ENCODE results near the gene RAB11FIP4. TPM values are rescaled to one million over a fixed set of nuclear protein-coding genes. Genes with fewer than 3 reads are reported as not detected.

The RAB11FIP4 gene
- total RNA-seq, 1 experiment from 2014 or later = 10.8 TPM

DNA sequence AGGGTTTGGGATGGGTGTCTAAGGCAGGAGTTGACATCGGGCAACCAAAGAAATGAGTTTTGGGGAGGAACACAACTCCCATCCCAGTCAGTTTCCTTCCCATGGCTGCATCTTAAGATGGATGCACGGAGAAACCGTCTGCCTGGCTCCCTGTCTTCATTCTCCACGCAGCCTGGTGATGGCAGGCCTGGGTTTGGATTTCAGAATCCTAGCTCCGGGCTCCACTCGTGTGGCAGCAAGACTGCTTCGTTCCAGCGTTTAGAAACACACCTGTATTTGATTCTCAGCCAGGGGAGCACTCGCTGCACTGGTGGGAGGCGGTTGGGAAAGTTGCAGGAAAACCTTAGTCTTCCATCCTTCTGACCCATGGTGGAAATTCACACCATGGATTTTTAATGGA, 141.1 kb downstream of the RAB11FIP4 start:
- intact Hi-C loops (cut with micrococcal nuclease; ENCODE audit: unreplicated experiment) (no loop called here), in situ Hi-C loops (cut with HindIII; ENCODE audit: low pct_unique_long_range_greater_than_20kb, low sequenced_read_pairs) (no loop called here)
- DNase-seq (ENCODE audit: low read depth, low spot score) (no peak), ATAC-seq (no peak)
- Histone ChIP-seq H3K4me1 (ENCODE audit: control insufficient read depth, insufficient read depth, low read length) (peaks cover 5% of the 10 kb centered on the region; the same call in 1 of the 2 replicates), H3K36me3 (ENCODE audit: control insufficient read depth, insufficient read depth, low read length) (no peaks in the 10 kb centered on the region), H3K4me3 (ENCODE audit: low read depth in 2 of 2, low read length in 2 of 2) (no peak overlapping the region), H3K27ac (ENCODE audit: low read length) (no peak overlapping the region), H3K27me3 (ENCODE audit: control insufficient read depth, insufficient read depth, low read length) (no peaks in the 10 kb centered on the region), H3K9me3 (ENCODE audit: control insufficient read depth, insufficient read depth, low read depth, low read length) (no peaks in the 10 kb centered on the region)
- ChIA-PET POLR2A (no interaction called here), CTCF (no interaction called here)
- BruUV-seq (replicated peaks) = TSS peak; percentile 60
- TF ChIP-seq, protein P1, sequence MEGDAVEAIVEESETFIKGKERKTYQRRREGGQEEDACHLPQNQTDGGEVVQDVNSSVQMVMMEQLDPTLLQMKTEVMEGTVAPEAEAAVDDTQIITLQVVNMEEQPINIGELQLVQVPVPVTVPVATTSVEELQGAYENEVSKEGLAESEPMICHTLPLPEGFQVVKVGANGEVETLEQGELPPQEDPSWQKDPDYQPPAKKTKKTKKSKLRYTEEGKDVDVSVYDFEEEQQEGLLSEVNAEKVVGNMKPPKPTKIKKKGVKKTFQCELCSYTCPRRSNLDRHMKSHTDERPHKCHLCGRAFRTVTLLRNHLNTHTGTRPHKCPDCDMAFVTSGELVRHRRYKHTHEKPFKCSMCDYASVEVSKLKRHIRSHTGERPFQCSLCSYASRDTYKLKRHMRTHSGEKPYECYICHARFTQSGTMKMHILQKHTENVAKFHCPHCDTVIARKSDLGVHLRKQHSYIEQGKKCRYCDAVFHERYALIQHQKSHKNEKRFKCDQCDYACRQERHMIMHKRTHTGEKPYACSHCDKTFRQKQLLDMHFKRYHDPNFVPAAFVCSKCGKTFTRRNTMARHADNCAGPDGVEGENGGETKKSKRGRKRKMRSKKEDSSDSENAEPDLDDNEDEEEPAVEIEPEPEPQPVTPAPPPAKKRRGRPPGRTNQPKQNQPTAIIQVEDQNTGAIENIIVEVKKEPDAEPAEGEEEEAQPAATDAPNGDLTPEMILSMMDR (IDR thresholded peaks at IDR 0.05) = no peak
- TF ChIP-seq SIN3A (IDR thresholded peaks at IDR 0.05; ENCODE audit: borderline replicate concordance, insufficient read depth, low read depth, low read length) = no peak
- no peak for TF ChIP-seq POLR2AphosphoS5 (IDR thresholded peaks at IDR 0.05; ENCODE audit: low read depth, low read length)
- no peak for TF ChIP-seq TCF7L2 (IDR thresholded peaks at IDR 0.05; ENCODE audit: low read depth, low read length)
- TF ChIP-seq, protein P2, sequence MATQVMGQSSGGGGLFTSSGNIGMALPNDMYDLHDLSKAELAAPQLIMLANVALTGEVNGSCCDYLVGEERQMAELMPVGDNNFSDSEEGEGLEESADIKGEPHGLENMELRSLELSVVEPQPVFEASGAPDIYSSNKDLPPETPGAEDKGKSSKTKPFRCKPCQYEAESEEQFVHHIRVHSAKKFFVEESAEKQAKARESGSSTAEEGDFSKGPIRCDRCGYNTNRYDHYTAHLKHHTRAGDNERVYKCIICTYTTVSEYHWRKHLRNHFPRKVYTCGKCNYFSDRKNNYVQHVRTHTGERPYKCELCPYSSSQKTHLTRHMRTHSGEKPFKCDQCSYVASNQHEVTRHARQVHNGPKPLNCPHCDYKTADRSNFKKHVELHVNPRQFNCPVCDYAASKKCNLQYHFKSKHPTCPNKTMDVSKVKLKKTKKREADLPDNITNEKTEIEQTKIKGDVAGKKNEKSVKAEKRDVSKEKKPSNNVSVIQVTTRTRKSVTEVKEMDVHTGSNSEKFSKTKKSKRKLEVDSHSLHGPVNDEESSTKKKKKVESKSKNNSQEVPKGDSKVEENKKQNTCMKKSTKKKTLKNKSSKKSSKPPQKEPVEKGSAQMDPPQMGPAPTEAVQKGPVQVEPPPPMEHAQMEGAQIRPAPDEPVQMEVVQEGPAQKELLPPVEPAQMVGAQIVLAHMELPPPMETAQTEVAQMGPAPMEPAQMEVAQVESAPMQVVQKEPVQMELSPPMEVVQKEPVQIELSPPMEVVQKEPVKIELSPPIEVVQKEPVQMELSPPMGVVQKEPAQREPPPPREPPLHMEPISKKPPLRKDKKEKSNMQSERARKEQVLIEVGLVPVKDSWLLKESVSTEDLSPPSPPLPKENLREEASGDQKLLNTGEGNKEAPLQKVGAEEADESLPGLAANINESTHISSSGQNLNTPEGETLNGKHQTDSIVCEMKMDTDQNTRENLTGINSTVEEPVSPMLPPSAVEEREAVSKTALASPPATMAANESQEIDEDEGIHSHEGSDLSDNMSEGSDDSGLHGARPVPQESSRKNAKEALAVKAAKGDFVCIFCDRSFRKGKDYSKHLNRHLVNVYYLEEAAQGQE (IDR thresholded peaks at IDR 0.05; ENCODE audit: insufficient read depth in 1 of 2, low read depth in 2 of 2, low read length in 1 of 2) = no peak

DNA sequence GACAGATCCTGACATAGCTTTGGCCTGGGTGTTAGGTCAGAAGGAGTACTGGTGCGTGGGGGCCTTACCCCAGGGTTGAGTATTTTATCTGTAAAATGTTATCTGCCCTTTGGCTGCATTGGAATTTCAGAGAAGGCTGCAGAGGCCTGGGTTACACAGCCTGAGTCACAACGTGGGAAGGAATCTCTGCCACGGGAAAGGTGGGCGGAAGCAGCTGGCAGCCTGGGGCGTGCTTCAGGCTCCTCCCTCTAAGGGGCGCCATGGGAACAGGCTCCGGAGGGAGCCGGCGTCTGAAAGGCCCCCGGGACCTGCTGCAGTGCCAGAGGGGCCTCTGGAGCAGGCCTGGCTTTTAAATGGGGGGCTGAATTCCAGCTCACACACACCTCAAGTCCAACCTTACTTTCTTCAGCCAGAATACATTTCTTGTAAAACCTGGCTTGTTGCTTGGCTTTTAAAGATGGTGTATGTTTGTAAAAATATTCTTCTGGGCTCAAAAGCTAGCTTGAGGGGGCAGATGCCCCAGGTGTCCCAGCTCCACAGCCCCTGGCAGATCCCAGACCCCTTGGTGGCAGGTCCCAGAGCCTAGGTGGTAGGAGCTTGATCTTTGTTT, 142.2 kb downstream of the RAB11FIP4 start:
- Histone ChIP-seq H3K27me3 (ENCODE audit: control insufficient read depth, insufficient read depth, low read length) (no peaks in the 10 kb centered on the region), H3K4me1 (ENCODE audit: control insufficient read depth, insufficient read depth, low read length) (peaks cover 9% of the 10 kb centered on the region; the same call in 1 of the 2 replicates), H3K4me3 (ENCODE audit: low read depth in 2 of 2, low read length in 2 of 2) (no peak overlapping the region), H3K27ac (ENCODE audit: low read length) (no peak overlapping the region), H3K36me3 (ENCODE audit: control insufficient read depth, insufficient read depth, low read length) (no peaks in the 10 kb centered on the region), H3K9me3 (ENCODE audit: control insufficient read depth, insufficient read depth, low read depth, low read length) (no peaks in the 10 kb centered on the region)
- in situ Hi-C loops (cut with HindIII; ENCODE audit: low pct_unique_long_range_greater_than_20kb, low sequenced_read_pairs) = no loop called here
- ATAC-seq = peak; percentile 65
- BruUV-seq (replicated peaks) = no TSS peak
- intact Hi-C loops (cut with micrococcal nuclease; ENCODE audit: unreplicated experiment) = no loop called here
- CTCF ChIA-PET = interaction anchor here (2.6 kb wide), 1 partner anchor 309 kb away, joined by 6 read pairs; no protein-coding TSS in a partner anchor
- DNase-seq (ENCODE audit: low read depth, low spot score) = no peak
- POLR2A ChIA-PET = no interaction called here
- TF ChIP-seq SIN3A (IDR thresholded peaks at IDR 0.05; ENCODE audit: borderline replicate concordance, insufficient read depth, low read depth, low read length) (no peak), TCF7L2 (IDR thresholded peaks at IDR 0.05; ENCODE audit: low read depth, low read length) (no peak), POLR2AphosphoS5 (IDR thresholded peaks at IDR 0.05; ENCODE audit: low read depth, low read length) (no peak)
- TF ChIP-seq, protein P1 (IDR thresholded peaks at IDR 0.05) = no peak; the same call in 1 of the 2 replicates
- TF ChIP-seq, protein P2 (IDR thresholded peaks at IDR 0.05; ENCODE audit: insufficient read depth in 1 of 2, low read depth in 2 of 2, low read length in 1 of 2) = no peak
